K562 (cell line): ENCODE data around the gene SCAF11. TPM values are rescaled to one million over a fixed set of nuclear protein-coding genes. Genes with fewer than 3 reads are reported as not detected.

Experiments
- ATAC-seq: fragments of 200-7000 bp; cut with Tn5 transposase; 3 replicates; pipeline ENCODE4 v1.9.1; 2020; ENCODE audit warnings: moderate library complexity
- BruUV-seq: library from RNA; stranded (reverse); fragments of 400-500 nt; replicated peaks from 2 replicates; lab custom pipeline; 2021; lab: Mats Ljungman, UMichigan
- CTCF ChIA-PET: fragments of 300-600 bp; formaldehyde crosslinking; extraction: SDS; loops from one replicate; lab custom pipeline; 2021; ENCODE audit warnings: low intra/inter-chr PET ratio; lab: Yijun Ruan, JAX
- POLR2A ChIA-PET: fragments of 300-600, 350-650 bp; sonication (Branson Sonifier 250); formaldehyde crosslinking; extraction: SDS; loops from one replicate; lab custom pipeline; 2021; ENCODE audit warnings: antibody characterized with exemption, inconsistent platforms; lab: Yijun Ruan, JAX
- DNase-seq, 4 experiments: peaks; one replicate each; pipeline versions ENCODE4 v3.0.0 to v3.0.0-alpha.2; 2011 to 2018; ENCODE audit warnings: low spot score in 3 of 4, mixed read lengths in 3 of 4; ENCODE audit errors: extremely low read depth in 1 of 4
- FAIRE-seq: peaks from 2 replicates; lab custom pipeline; 2011; peaks lifted over from hg19 to GRCh38; lab: Jason Lieb, UNC
- H2AFZ ChIP-seq: 2 replicates; pipeline ENCODE4 v1.6.0; 2011; ENCODE audit warnings: low read depth, low read length, control low read depth, inconsistent platforms
- H3K27ac ChIP-seq: fragments of 200-600 bp; 3 replicates; pipeline ENCODE4 v1.8.0; 2011; ENCODE audit warnings: low read depth, mild to moderate bottlenecking, control low read depth, inconsistent platforms, low read length, moderate library complexity, mixed read lengths; ENCODE audit errors: extremely low read depth
- H3K27me3 ChIP-seq, 2 experiments: fragments of 300-600 bp in 1 of 2; 2 replicates in 1 of 2; 3 replicates in 1 of 2; pipeline versions ENCODE4 v1.6.0 to v1.8.0; 2011; ENCODE audit warnings: inconsistent platforms in 2 of 2, low read length in 2 of 2, mild to moderate bottlenecking in 1 of 2, mixed read lengths in 1 of 2, moderate library complexity in 1 of 2; ENCODE audit not compliant: control insufficient read depth in 2 of 2, insufficient read depth in 2 of 2
- H3K36me3 ChIP-seq: fragments of 300-600 bp; 3 replicates; pipeline ENCODE4 v1.8.0; 2011; ENCODE audit warnings: mild to moderate bottlenecking, low read length, inconsistent platforms; ENCODE audit not compliant: control insufficient read depth, insufficient read depth
- H3K4me1 ChIP-seq, 2 experiments: fragments of 200-600 bp in 1 of 2; replicated peaks in 1 of 2; 2 replicates in 1 of 2; 3 replicates in 1 of 2; pipeline versions ENCODE4 v1.5.1 to v1.8.0; 2011; ENCODE audit warnings: inconsistent platforms in 2 of 2, low read length in 2 of 2, mild to moderate bottlenecking in 1 of 2, mixed read lengths in 1 of 2, moderate library complexity in 1 of 2; ENCODE audit not compliant: control insufficient read depth in 2 of 2, insufficient read depth in 2 of 2
- H3K4me2 ChIP-seq: 2 replicates; pipeline ENCODE4 v1.6.1; 2011; ENCODE audit warnings: low read length, control low read depth, inconsistent platforms, mixed read lengths; ENCODE audit not compliant: insufficient read depth
- H3K4me3 ChIP-seq: fragments of 200-600 bp; sonication (generic), shearing (Covaris generic); 2 replicates; pipeline ENCODE4 v1.5.1; 2016; ENCODE audit warnings: control low read depth, inconsistent platforms
- H3K79me2 ChIP-seq: fragments of 200-600 bp; 3 replicates; pipeline ENCODE4 v1.8.0; 2011; ENCODE audit warnings: low read length, inconsistent platforms; ENCODE audit not compliant: control insufficient read depth, insufficient read depth
- H3K9ac ChIP-seq, 2 experiments: 2 replicates each; pipeline versions ENCODE4 v1.6.0 to v1.6.1; 2011; ENCODE audit warnings: low read depth in 2 of 2, low read length in 2 of 2, control low read depth in 1 of 2, inconsistent platforms in 1 of 2, mild to moderate bottlenecking in 1 of 2, mixed read lengths in 1 of 2; ENCODE audit not compliant: insufficient read depth in 1 of 2
- H3K9me1 ChIP-seq: one replicate; pipeline ENCODE4 v1.6.0; 2011; ENCODE audit warnings: inconsistent platforms, mild to moderate bottlenecking, low read length, moderate library complexity; ENCODE audit not compliant: control insufficient read depth, insufficient read depth
- H3K9me3 ChIP-seq: replicated peaks from 2 replicates; pipeline ENCODE4 v1.5.1; 2011; ENCODE audit warnings: low read depth, low read length, inconsistent platforms; ENCODE audit not compliant: control insufficient read depth, insufficient read depth
- H4K20me1 ChIP-seq: replicated peaks from 2 replicates; pipeline ENCODE4 v1.6.1; 2011; ENCODE audit warnings: low read length, inconsistent platforms, mixed read lengths; ENCODE audit not compliant: control insufficient read depth, insufficient read depth
- DEAF1 ChIP-seq: fragments of 450-650 bp; formaldehyde crosslinking; IDR thresholded peaks from 2 replicates; pipeline ENCODE4 v1.4.0; 2020; ENCODE audit warnings: mild to moderate bottlenecking, moderate library complexity
- FOS ChIP-seq: IDR thresholded peaks from 3 replicates; pipeline ENCODE4 v1.6.1; 2011; ENCODE audit not compliant: insufficient read length; ENCODE audit errors: extremely low read depth
- XRCC5 ChIP-seq: fragments of 200-400 bp; formaldehyde crosslinking; IDR thresholded peaks from 2 replicates; pipeline ENCODE4 v1.6.1; 2017; ENCODE audit warnings: low read depth, mild to moderate bottlenecking, low read length
- WGBS: fragments of 100-300 bp; shearing (Covaris generic); methylation state at CpG from one replicate; pipeline ENCODE4 v1.1.6; 2016; ENCODE audit warnings: low coverage, mixed read lengths; ENCODE audit not compliant: insufficient coverage; ENCODE audit errors: missing lambda C conversion rate; 5-methylcytosine and 5-hydroxymethylcytosine counted together
- in situ Hi-C: fragments of 300-500 bp; cut with MboI; formaldehyde crosslinking; loops from 4 replicates; pipeline ENCODE4 v1.15.0; 2018; ENCODE audit warnings: inconsistent platforms, mixed read lengths
- intact Hi-C: fragments of 100-400 bp; cut with micrococcal nuclease; formaldehyde crosslinking; loops from 2 replicates; pipeline ENCODE4 v1.14.2; 2022
- polyA plus RNA-seq, 8 experiments: library from polyadenylated mRNA; depleted of rRNA in 4 of 8; stranded (reverse) in 5 of 8; unstranded in 3 of 8; fragments of >200 nt; fragmentation: Nextera tagmentation in 2 of 8; fragmentation: Illumina TruSeq in 1 of 8; extraction: Ambion mirVana in 2 of 8; extraction: Trizol in 1 of 8; gene quantifications; 2 replicates each; pipeline versions ENCODE4 v1.2.1 to v1.2.3, GENCODE V29; 2011 to 2014; ENCODE audit warnings: inconsistent platforms in 1 of 8, missing spikeins in 1 of 8
- total RNA-seq, 7 experiments: library from RNA; depleted of rRNA in 6 of 7; stranded (reverse); fragments of >200 nt in 6 of 7; fragmentation: Illumina TruSeq in 2 of 7; extraction: Trizol in 2 of 7; gene quantifications; 2 replicates each; pipeline versions ENCODE4 v1.2.1 to v1.2.3, GENCODE V29; 2011 to 2021; ENCODE audit warnings: low replicate concordance in 1 of 7
- TF ChIP-seq, protein P1 (sequence below): IDR thresholded peaks from 2 replicates; pipeline ENCODE4 v1.6.1; 2011; ENCODE audit not compliant: insufficient read length; ENCODE audit errors: extremely low read depth

SCAF11 gene
- total and polyA plus RNA-seq, 9 of the 15 experiments (the other 6 are each of a cell fraction or from before 2014, with no cell fraction given) = 30.4 to 119 (median 80.0) TPM

- TF ChIP-seq FOS = no peak
- no peak for TF ChIP-seq XRCC5
- no peak for TF ChIP-seq DEAF1 (CRISPR knock-in tag)
- TF ChIP-seq, protein P1, sequence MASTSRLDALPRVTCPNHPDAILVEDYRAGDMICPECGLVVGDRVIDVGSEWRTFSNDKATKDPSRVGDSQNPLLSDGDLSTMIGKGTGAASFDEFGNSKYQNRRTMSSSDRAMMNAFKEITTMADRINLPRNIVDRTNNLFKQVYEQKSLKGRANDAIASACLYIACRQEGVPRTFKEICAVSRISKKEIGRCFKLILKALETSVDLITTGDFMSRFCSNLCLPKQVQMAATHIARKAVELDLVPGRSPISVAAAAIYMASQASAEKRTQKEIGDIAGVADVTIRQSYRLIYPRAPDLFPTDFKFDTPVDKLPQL = no peak
- TF ChIP-seq, all 486 proteins: peak for 0
- no peak overlapping the region for H3K9ac ChIP-seq
- POLR2A ChIA-PET = interaction anchor here (1.0 to 3.0 kb wide), 5 partner anchors 9 to 20 kb away, joined by 3 to 14 read pairs (median 3); no protein-coding TSS in a partner anchor
- intact Hi-C loops (no loop called here), in situ Hi-C loops (no loop called here)
- no peak for DNase-seq
- H4K20me1 ChIP-seq = no peaks in the 10 kb centered on the region
- no peaks in the 10 kb centered on the region for H3K27me3 ChIP-seq
- no peak overlapping the region for H3K4me2 ChIP-seq
- H3K27ac ChIP-seq = no peak overlapping the region
- H3K9me1 ChIP-seq = no peaks in the 10 kb centered on the region
- H3K9me3 ChIP-seq = no peaks in the 10 kb centered on the region
- peaks cover 1% of the 10 kb centered on the region; the same call in 1 of the 3 replicates for H3K36me3 ChIP-seq
- no peak overlapping the region for H2AFZ ChIP-seq
- no peaks in the 10 kb centered on the region for H3K79me2 ChIP-seq
- FAIRE-seq = no peak
- H3K4me3 ChIP-seq = no peak overlapping the region
- WGBS = 40% methylated on average over 2 of the region's 2 CpGs
- ATAC-seq = no peak
- H3K4me1 ChIP-seq = no peaks in the 10 kb centered on the region
- no TSS peak for BruUV-seq
- CTCF ChIA-PET = no interaction called here
These were observed 76.7 kb downstream of the SCAF11 start for GRCh38 chr12:45913631-45914030.
